ENCODE results near the gene SHMT1.
"Not testable (repeated sequence)": the region's sequence is repeated elsewhere in the genome, so short reads cannot be mapped to it uniquely, and the experiment has no call there.

The SHMT1 gene

GRCh38 chr17:18314059-18314730, 49.2 kb downstream of the SHMT1 start:
- no peak for DNase-seq (ENCODE audit: low spot score)
- no peak; the same call in 2 of the 3 replicates for ATAC-seq (ENCODE audit: low read depth)
- no peaks in the 10 kb centered on the region for H3K27me3 ChIP-seq (ENCODE audit: insufficient read depth, poor library complexity, severe bottlenecking)

DNA sequence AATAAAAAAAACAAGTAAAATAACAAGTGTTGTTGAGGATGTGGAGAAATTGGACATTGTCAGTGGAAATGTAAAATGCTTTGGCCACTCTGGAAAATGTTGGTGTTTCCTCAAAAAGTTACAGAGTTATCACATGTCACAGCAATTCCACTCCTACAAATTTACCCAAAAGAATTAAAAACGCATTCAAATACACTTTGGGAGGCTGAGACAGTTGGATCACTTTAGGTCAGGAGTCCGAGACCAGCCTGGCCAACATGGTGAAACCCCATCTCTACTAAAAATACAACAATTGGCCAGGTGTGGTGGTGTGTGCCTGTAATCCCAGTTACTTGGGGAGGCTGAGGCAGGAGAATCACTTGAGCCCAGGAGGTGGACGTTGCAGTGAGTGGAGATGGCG, 54.1 kb downstream of the SHMT1 start:
- no peak for DNase-seq (ENCODE audit: low spot score)
- Histone ChIP-seq H3K27me3 (ENCODE audit: insufficient read depth, poor library complexity, severe bottlenecking) (no peaks in the 10 kb centered on the region), H3K9me3 (ENCODE audit: severe bottlenecking) (peaks cover 2% of the 10 kb centered on the region), H3K4me1 (ENCODE audit: insufficient read depth, poor library complexity, severe bottlenecking) (peaks cover 6% of the 10 kb centered on the region), H3K36me3 (ENCODE audit: low read depth) (peaks cover 92% of the 10 kb centered on the region), H3K27ac (ENCODE audit: poor library complexity, severe bottlenecking) (no peak overlapping the region), H3K4me3 (ENCODE audit: severe bottlenecking) (no peak overlapping the region)
- ATAC-seq (ENCODE audit: low read depth): no peak
- TF ChIP-seq, protein P1, sequence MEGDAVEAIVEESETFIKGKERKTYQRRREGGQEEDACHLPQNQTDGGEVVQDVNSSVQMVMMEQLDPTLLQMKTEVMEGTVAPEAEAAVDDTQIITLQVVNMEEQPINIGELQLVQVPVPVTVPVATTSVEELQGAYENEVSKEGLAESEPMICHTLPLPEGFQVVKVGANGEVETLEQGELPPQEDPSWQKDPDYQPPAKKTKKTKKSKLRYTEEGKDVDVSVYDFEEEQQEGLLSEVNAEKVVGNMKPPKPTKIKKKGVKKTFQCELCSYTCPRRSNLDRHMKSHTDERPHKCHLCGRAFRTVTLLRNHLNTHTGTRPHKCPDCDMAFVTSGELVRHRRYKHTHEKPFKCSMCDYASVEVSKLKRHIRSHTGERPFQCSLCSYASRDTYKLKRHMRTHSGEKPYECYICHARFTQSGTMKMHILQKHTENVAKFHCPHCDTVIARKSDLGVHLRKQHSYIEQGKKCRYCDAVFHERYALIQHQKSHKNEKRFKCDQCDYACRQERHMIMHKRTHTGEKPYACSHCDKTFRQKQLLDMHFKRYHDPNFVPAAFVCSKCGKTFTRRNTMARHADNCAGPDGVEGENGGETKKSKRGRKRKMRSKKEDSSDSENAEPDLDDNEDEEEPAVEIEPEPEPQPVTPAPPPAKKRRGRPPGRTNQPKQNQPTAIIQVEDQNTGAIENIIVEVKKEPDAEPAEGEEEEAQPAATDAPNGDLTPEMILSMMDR (IDR thresholded peaks at IDR 0.05; ENCODE audit: poor library complexity, severe bottlenecking): no peak

More at GRCh38 chr17:18314059-18314730, 49.2 kb downstream of the SHMT1 start:
- TF ChIP-seq, protein P1 (IDR thresholded peaks at IDR 0.05; ENCODE audit: poor library complexity, severe bottlenecking): no peak
- no peaks in the 10 kb centered on the region for H3K9me3 ChIP-seq (ENCODE audit: severe bottlenecking)
- peak overlapping the region; percentile 52 for H3K27ac ChIP-seq (ENCODE audit: poor library complexity, severe bottlenecking)
- peaks cover 14% of the 10 kb centered on the region for H3K4me1 ChIP-seq (ENCODE audit: insufficient read depth, poor library complexity, severe bottlenecking)
- peak overlapping the region; percentile 64 for H3K4me3 ChIP-seq (ENCODE audit: severe bottlenecking)
- H3K36me3 ChIP-seq (ENCODE audit: low read depth): peaks cover 61% of the 10 kb centered on the region

- H3K36me3 ChIP-seq (ENCODE audit: low read depth): peaks cover 90% of the 10 kb centered on the region
- not testable (repeated sequence) for H3K27ac ChIP-seq (ENCODE audit: poor library complexity, severe bottlenecking); H3K27me3 ChIP-seq (ENCODE audit: insufficient read depth, poor library complexity, severe bottlenecking); H3K9me3 ChIP-seq (ENCODE audit: severe bottlenecking); DNase-seq (ENCODE audit: low spot score); H3K4me3 ChIP-seq (ENCODE audit: severe bottlenecking); H3K4me1 ChIP-seq (ENCODE audit: insufficient read depth, poor library complexity, severe bottlenecking); ATAC-seq (ENCODE audit: low read depth)
These were observed 60.1 kb downstream of the SHMT1 start for GRCh38 chr17:18303206-18303605.

- Histone ChIP-seq H3K4me3 (ENCODE audit: severe bottlenecking) (no peak overlapping the region), H3K27ac (ENCODE audit: poor library complexity, severe bottlenecking) (no peak overlapping the region), H3K9me3 (ENCODE audit: severe bottlenecking) (no peaks in the 10 kb centered on the region), H3K27me3 (ENCODE audit: insufficient read depth, poor library complexity, severe bottlenecking) (no peaks in the 10 kb centered on the region), H3K36me3 (ENCODE audit: low read depth) (peaks cover 79% of the 10 kb centered on the region), H3K4me1 (ENCODE audit: insufficient read depth, poor library complexity, severe bottlenecking) (no peaks in the 10 kb centered on the region)
- TF ChIP-seq, protein P1 (IDR thresholded peaks at IDR 0.05; ENCODE audit: poor library complexity, severe bottlenecking): no peak
- no peak for ATAC-seq (ENCODE audit: low read depth)
- DNase-seq (ENCODE audit: low spot score): no peak
These were observed 62.4 kb downstream of the SHMT1 start for GRCh38 chr17:18300725-18301480.

- not testable (repeated sequence) for ATAC-seq (ENCODE audit: low read depth)
- H3K36me3 ChIP-seq (ENCODE audit: low read depth): peaks cover 74% of the 10 kb centered on the region
These were observed 65.3 kb downstream of the SHMT1 start for GRCh38 chr17:18298061-18298460.

More at GRCh38 chr17:18298061-18298460, 65.3 kb downstream of the SHMT1 start:
- H3K4me3 ChIP-seq (ENCODE audit: severe bottlenecking); H3K27ac ChIP-seq (ENCODE audit: poor library complexity, severe bottlenecking); H3K27me3 ChIP-seq (ENCODE audit: insufficient read depth, poor library complexity, severe bottlenecking); H3K4me1 ChIP-seq (ENCODE audit: insufficient read depth, poor library complexity, severe bottlenecking); H3K9me3 ChIP-seq (ENCODE audit: severe bottlenecking); DNase-seq (ENCODE audit: low spot score): not testable (repeated sequence)

All from RWPE2 (cell line).